Astrocyte of the cerebellum (primary cell): ENCODE data around the gene CEPT1.

Experiments used
- DNase-seq: peaks from one replicate; pipeline ENCODE4 v3.0.0-alpha.2; 2011; ENCODE audit warnings: low read depth
- H3K4me3 ChIP-seq: 2 replicates; pipeline ENCODE4 v1.5.1; 2011; ENCODE audit warnings: mild to moderate bottlenecking, low read depth, low read length, moderate library complexity
- CTCF ChIP-seq: IDR thresholded peaks from 2 replicates; pipeline ENCODE4 v1.5.1; 2012; ENCODE audit warnings: low read length, low read depth, moderate library complexity, mild to moderate bottlenecking; ENCODE audit errors: missing control alignments
- in situ Hi-C: cut with HindIII; loops from 2 replicates; pipeline ENCODE4 v1.10.0; 2017; ENCODE audit warnings: low sequenced_read_pairs

CEPT1 gene

GRCh38 chr1:111190931-111191451 is 51.0 kb downstream of the CEPT1 start:
- no peak for DNase-seq
- in situ Hi-C loops, result no loop called here
- no peak for TF ChIP-seq CTCF
- H3K4me3 ChIP-seq, result no peak overlapping the region

GRCh38 chr1:111191496-111191895 is 51.5 kb downstream of the CEPT1 start:
- in situ Hi-C loops, result no loop called here
- DNase-seq, result no peak
- TF ChIP-seq CTCF, result no peak
- H3K4me3 ChIP-seq, result no peak overlapping the region

GRCh38 chr1:111192074-111192473 is 52.1 kb downstream of the CEPT1 start:
- in situ Hi-C loops, result no loop called here
- no peak overlapping the region for H3K4me3 ChIP-seq
- no peak for DNase-seq
- TF ChIP-seq CTCF, result no peak

- no peak for DNase-seq
- no peak for TF ChIP-seq CTCF
- H3K4me3 ChIP-seq, result no peak overlapping the region
- in situ Hi-C loops, result no loop called here
Observed at GRCh38 chr1:111192658-111193519, 52.9 kb downstream of the CEPT1 start.

GRCh38 chr1:111193712-111194480 is 53.9 kb downstream of the CEPT1 start:
- DNase-seq, result no peak
- H3K4me3 ChIP-seq, result no peak overlapping the region
- in situ Hi-C loops, result no loop called here
- no peak for TF ChIP-seq CTCF

GRCh38 chr1:111195002-111195684 is 55.1 kb downstream of the CEPT1 start:
- TF ChIP-seq CTCF, result no peak
- no peak overlapping the region for H3K4me3 ChIP-seq
- in situ Hi-C loops, result no loop called here
- no peak for DNase-seq
